Stomach (tissue), 9 donors: ENCODE data around the gene NTN1. TPM values are rescaled to one million over a fixed set of nuclear protein-coding genes. Genes with fewer than 3 reads are reported as not detected.

ENCODE experiments used
- DNase-seq, 2 donors: peaks; one replicate each; pipeline versions ENCODE4 v3.0.0 to v3.0.0-alpha.2; 2013 to 2019
- H3K27ac ChIP-seq, 5 donors: fragments of 200-600 bp in 4 of 5; sonication (generic) in 4 of 5; one replicate each; pipeline ENCODE4 v1.5.1; 2013 to 2019; ENCODE audit warnings: mild to moderate bottlenecking in 1 of 5, moderate library complexity in 1 of 5
- H3K27me3 ChIP-seq, 3 donors: fragments of 200-600 bp; sonication (generic); one replicate each; pipeline ENCODE4 v1.5.1; 2017 to 2019; ENCODE audit warnings: mixed run types in 1 of 3
- H3K36me3 ChIP-seq, 4 donors: fragments of 200-600 bp; sonication (generic); 1 replicate in 3 of 4; 2 replicates in 1 of 4; pipeline ENCODE4 v1.5.1; 2016 to 2019
- H3K4me1 ChIP-seq, 4 donors: fragments of 200-600 bp; sonication (generic); one replicate each; pipeline ENCODE4 v1.5.1; 2016 to 2019
- H3K4me3 ChIP-seq, 4 donors: fragments of 200-600 bp; sonication (generic) in 3 of 4; one replicate each; pipeline ENCODE4 v1.5.1; 2016 to 2019; ENCODE audit warnings: mild to moderate bottlenecking in 1 of 4
- H3K9me3 ChIP-seq, 4 donors: fragments of 200-600 bp; sonication (generic); one replicate each; pipeline ENCODE4 v1.5.1; 2016 to 2019
- EP300 ChIP-seq: sonication (generic); formaldehyde crosslinking; IDR thresholded peaks from one replicate; pipeline ENCODE4 v1.6.1; 2017; ENCODE audit warnings: antibody characterized with exemption
- POLR2A ChIP-seq, 4 donors: fragments of 450-650 bp; IDR thresholded peaks; one replicate each; pipeline ENCODE4 v1.6.1; 2016; ENCODE audit warnings: antibody characterized with exemption in 4 of 4, control low read depth in 2 of 4, mild to moderate bottlenecking in 1 of 4, moderate library complexity in 1 of 4
- POLR2AphosphoS5 ChIP-seq, 3 donors: sonication (generic); formaldehyde crosslinking; IDR thresholded peaks; one replicate each; pipeline ENCODE4 v1.6.1; 2016; ENCODE audit warnings: antibody characterized with exemption in 3 of 3
- WGBS, 5 donors: extraction: QIAGEN DNeasy Blood & Tissue Kit in 3 of 5; methylation state at CpG; one replicate each; pipeline versions ENCODE4 v1.1.5 to v1.1.7; 2013 to 2018; 5-methylcytosine and 5-hydroxymethylcytosine counted together
- intact Hi-C: fragments of 100-400 bp; cut with DNase I; formaldehyde crosslinking; loops from one replicate; pipeline ENCODE4 v1.15.1; 2023; ENCODE audit warnings: low total_unique reads
- polyA plus RNA-seq, 3 donors: library from polyadenylated mRNA; stranded (reverse); fragments of 200-250 nt; gene quantifications; one replicate each; pipeline ENCODE4 v1.2.3, GENCODE V29; 2013
- total RNA-seq, 5 donors: library from RNA; depleted of rRNA; stranded (reverse); fragments of >200 nt; gene quantifications; one replicate each; pipeline versions ENCODE4 v1.1.0 to v1.2.3, GENCODE V29; 2014 to 2016
- TF ChIP-seq, protein P1 (sequence below), 7 experiments: fragments of 450-650 bp in 4 of 7; fragments of 200-600 bp in 3 of 7; sonication (generic) in 3 of 7; IDR thresholded peaks; one replicate each; pipeline ENCODE4 v1.5.1; 2016 to 2019; ENCODE audit warnings: antibody characterized with exemption in 7 of 7, control low read depth in 2 of 7, mild to moderate bottlenecking in 1 of 7
- donor health status: healthy with polysubstance abuse.
- donor health status: Bipolar disorder and iron deficiency.
- donor health status: healthy.

Gene NTN1
- total and polyA plus RNA-seq, 8 donors, result 2.9 to 56.2 (median 9.0) TPM

DNA sequence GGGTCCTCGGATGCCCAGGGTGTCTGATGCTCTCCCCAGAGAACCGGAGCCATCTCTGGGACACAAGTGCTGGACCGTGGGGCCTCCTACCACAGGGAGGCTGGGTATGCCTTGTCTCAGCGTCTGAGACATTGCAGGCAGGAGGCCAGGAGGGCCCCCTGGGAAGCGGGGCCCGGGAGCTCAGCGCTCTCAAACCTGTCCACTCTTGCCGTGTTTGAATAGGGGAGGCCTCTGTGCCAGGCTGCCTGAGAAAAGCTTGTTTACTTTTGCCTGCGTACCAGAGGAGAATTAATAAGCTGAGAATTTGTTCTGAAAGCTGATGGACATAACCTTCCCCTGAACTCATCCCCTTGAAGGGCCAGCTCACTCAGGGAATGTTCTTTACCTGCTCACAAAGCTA is 163.8 kb downstream of the NTN1 start:
- intact Hi-C loops, result no loop called here
- H3K9me3 ChIP-seq, result no peaks in the 10 kb centered on the region
- H3K27me3 ChIP-seq, result no peaks in the 10 kb centered on the region
- WGBS, 5 donors, result 40 to 51% (median 47%) methylated on average over 6 to 9 of the region's 9 CpGs
- peak in 1 of 2 donors; percentile 70 for DNase-seq
- peaks cover 0 to 8% (median 0%) of the 10 kb centered on the region in 4 donors for H3K36me3 ChIP-seq
- H3K27ac ChIP-seq, result peak overlapping the region in 4 of 5 donors; percentile 28 to 66 (median 50)
- H3K4me3 ChIP-seq, result no peak overlapping the region
- TF ChIP-seq POLR2A (IDR thresholded peaks at IDR 0.05) (no peak), EP300 (no peak), POLR2AphosphoS5 (IDR thresholded peaks at IDR 0.05) (no peak)
- TF ChIP-seq, protein P1, sequence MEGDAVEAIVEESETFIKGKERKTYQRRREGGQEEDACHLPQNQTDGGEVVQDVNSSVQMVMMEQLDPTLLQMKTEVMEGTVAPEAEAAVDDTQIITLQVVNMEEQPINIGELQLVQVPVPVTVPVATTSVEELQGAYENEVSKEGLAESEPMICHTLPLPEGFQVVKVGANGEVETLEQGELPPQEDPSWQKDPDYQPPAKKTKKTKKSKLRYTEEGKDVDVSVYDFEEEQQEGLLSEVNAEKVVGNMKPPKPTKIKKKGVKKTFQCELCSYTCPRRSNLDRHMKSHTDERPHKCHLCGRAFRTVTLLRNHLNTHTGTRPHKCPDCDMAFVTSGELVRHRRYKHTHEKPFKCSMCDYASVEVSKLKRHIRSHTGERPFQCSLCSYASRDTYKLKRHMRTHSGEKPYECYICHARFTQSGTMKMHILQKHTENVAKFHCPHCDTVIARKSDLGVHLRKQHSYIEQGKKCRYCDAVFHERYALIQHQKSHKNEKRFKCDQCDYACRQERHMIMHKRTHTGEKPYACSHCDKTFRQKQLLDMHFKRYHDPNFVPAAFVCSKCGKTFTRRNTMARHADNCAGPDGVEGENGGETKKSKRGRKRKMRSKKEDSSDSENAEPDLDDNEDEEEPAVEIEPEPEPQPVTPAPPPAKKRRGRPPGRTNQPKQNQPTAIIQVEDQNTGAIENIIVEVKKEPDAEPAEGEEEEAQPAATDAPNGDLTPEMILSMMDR (IDR thresholded peaks at IDR 0.05), result no peak
- H3K4me1 ChIP-seq, result peaks cover 0 to 28% (median 12%) of the 10 kb centered on the region in 4 donors

DNA sequence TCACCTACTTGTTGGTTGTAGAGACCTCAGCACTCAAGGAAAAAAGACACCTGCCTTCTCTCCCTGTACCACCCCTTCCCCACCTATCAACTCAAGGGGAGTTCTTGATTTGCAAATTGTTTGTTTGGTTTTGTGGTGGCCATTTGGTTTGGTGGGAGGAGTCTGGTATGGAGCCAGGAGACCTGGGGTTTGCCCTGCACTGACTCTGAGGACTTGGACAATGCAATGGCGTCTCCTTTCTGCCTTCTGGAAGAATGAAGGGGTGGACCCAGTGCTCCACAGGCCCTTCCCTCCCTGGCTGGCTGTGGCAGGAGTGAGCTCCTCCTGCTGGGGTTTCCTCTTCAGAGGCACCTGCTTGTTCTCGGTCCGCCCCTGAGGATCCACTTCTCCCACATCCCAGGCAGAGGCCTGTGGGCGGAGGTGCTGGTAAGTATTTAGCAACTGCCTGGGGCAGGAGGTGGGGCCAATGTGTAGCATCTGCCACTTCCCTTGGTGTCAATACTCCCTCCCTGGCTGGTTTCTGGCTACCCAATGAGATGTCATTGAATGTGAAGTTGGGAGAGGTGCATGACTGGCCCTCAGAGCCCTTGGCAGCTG is 164.5 kb downstream of the NTN1 start:
- intact Hi-C loops, result no loop called here

DNA sequence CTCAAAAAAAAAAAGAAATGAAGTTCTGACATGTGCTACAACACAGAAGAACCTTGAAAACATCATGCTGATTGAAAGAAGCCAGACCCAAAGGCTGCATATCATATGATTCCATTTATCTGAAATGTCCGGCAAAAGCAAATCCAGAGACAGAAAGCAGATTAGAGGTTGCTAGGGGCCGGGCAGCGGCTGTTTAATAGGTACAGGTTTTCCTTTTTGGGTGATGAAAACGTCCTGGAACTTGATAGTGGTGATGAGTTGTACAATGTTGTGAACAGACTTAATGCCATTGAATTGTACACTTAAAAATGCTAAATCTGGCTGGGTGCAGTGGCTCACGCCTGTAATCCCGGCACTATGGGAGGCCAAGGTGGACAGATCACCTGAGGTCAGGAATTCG is 166.5 kb downstream of the NTN1 start:
- no peak overlapping the region for H3K4me3 ChIP-seq
- DNase-seq, result no peak
- peaks cover 0 to 28% (median 14%) of the 10 kb centered on the region in 4 donors for H3K4me1 ChIP-seq
- H3K36me3 ChIP-seq, result no peaks in the 10 kb centered on the region
- H3K27ac ChIP-seq, result no peak overlapping the region
- no peaks in the 10 kb centered on the region for H3K27me3 ChIP-seq
- TF ChIP-seq POLR2AphosphoS5 (IDR thresholded peaks at IDR 0.05) (no peak), POLR2A (IDR thresholded peaks at IDR 0.05) (no peak), EP300 (no peak)
- TF ChIP-seq, protein P1 (IDR thresholded peaks at IDR 0.05), result no peak
- H3K9me3 ChIP-seq, result no peaks in the 10 kb centered on the region
- intact Hi-C loops, result no loop called here
- WGBS, 5 donors, result 76 to 86% (median 81%) methylated on average over 7 of the region's 7 CpGs

More for the DNA sequence above, 164.5 kb downstream of the NTN1 start:
- Histone ChIP-seq H3K4me3 (no peak overlapping the region), H3K27me3 (no peaks in the 10 kb centered on the region), H3K36me3 (peaks cover 0 to 8% (median 0%) of the 10 kb centered on the region in 4 donors), H3K4me1 (peaks cover 0 to 28% (median 12%) of the 10 kb centered on the region in 4 donors), H3K9me3 (no peaks in the 10 kb centered on the region), H3K27ac (peak overlapping the region in 3 of 5 donors; percentile 48 to 66 (median 53))
- TF ChIP-seq POLR2AphosphoS5 (IDR thresholded peaks at IDR 0.05) (no peak), POLR2A (IDR thresholded peaks at IDR 0.05) (no peak), EP300 (no peak)
- TF ChIP-seq, protein P1 (IDR thresholded peaks at IDR 0.05), result no peak
- no peak for DNase-seq
- 83 to 93% (median 86%) methylated on average over 1 to 4 of the region's 4 CpGs for WGBS, 5 donors

DNA sequence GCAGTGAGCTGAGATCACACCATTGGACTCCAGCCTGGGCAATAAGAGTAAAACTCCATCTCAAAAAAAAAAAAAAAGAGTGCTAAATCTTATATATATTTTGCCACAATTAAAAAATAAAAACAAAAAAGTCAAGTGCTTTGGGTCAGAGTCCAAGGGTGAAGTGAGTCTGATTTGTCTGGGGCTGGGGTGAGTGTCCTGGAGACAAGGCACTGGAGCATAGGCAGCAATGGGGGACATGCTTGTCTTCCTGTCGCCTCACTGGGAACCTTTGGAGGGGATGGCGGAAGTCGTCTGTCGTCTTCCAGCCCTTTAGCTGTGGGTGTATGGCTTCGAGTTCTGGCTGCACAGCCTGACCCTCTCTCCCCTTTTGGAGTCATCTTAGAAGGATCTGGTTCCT is 167.1 kb downstream of the NTN1 start:
- Histone ChIP-seq H3K36me3 (no peaks in the 10 kb centered on the region), H3K9me3 (no peaks in the 10 kb centered on the region), H3K4me1 (peaks cover 0 to 24% (median 14%) of the 10 kb centered on the region in 4 donors), H3K4me3 (no peak overlapping the region), H3K27ac (no peak overlapping the region), H3K27me3 (no peaks in the 10 kb centered on the region)
- intact Hi-C loops, result no loop called here
- TF ChIP-seq POLR2AphosphoS5 (IDR thresholded peaks at IDR 0.05), result no peak
- TF ChIP-seq EP300, result no peak
- TF ChIP-seq, protein P1 (IDR thresholded peaks at IDR 0.05), result no peak
- no peak for TF ChIP-seq POLR2A (IDR thresholded peaks at IDR 0.05)
- 90 to 97% (median 96%) methylated on average over 5 of the region's 5 CpGs for whole genome bisulfite sequencing, 5 donors
- no peak for DNase-seq
